ENCODE measurements around the gene TMEM41B. TPM values are rescaled to one million over a fixed set of nuclear protein-coding genes. Genes with fewer than 3 reads are reported as not detected.
"Not testable (repeated sequence)": the region's sequence is repeated elsewhere in the genome, so short reads cannot be mapped to it uniquely, and the experiment has no call there.

The TMEM41B gene
- total RNA-seq, 1 donor from 2014 or later = 43.6 TPM

- Mint-ChIP-seq H3K9me3 (ENCODE audit: unreplicated experiment) (peaks cover 2% of the 10 kb centered on the region), H3K36me3 (ENCODE audit: unreplicated experiment) (no peaks in the 10 kb centered on the region), H3K27me3 (ENCODE audit: unreplicated experiment) (peaks cover 1% of the 10 kb centered on the region), H3K4me1 (ENCODE audit: low read depth, unreplicated experiment) (peaks cover 3% of the 10 kb centered on the region), H3K27ac (ENCODE audit: unreplicated experiment) (no peak overlapping the region), H3K4me3 (ENCODE audit: unreplicated experiment) (no peak overlapping the region)
- TF ChIP-seq CTCF (IDR thresholded peaks at IDR 0.05; ENCODE audit: partially characterized antibody, unreplicated experiment) = no peak
- DNase-seq = no peak
Measured at GRCh38 chr11:9247863-9248262, 66.5 kb downstream of the TMEM41B start.

- H3K27me3 Mint-ChIP-seq (ENCODE audit: unreplicated experiment); H3K4me3 Mint-ChIP-seq (ENCODE audit: unreplicated experiment); H3K4me1 Mint-ChIP-seq (ENCODE audit: low read depth, unreplicated experiment); H3K27ac Mint-ChIP-seq (ENCODE audit: unreplicated experiment); H3K9me3 Mint-ChIP-seq (ENCODE audit: unreplicated experiment); DNase-seq; H3K36me3 Mint-ChIP-seq (ENCODE audit: unreplicated experiment): not testable (repeated sequence)
Measured at GRCh38 chr11:9236242-9236641, 78.2 kb downstream of the TMEM41B start.

- H3K9me3 Mint-ChIP-seq (ENCODE audit: unreplicated experiment) = peaks cover 1% of the 10 kb centered on the region
- H3K27ac Mint-ChIP-seq (ENCODE audit: unreplicated experiment) = no peak overlapping the region
- H3K36me3 Mint-ChIP-seq (ENCODE audit: unreplicated experiment) = peaks cover 6% of the 10 kb centered on the region
- no peak for DNase-seq
- peaks cover 12% of the 10 kb centered on the region for H3K4me1 Mint-ChIP-seq (ENCODE audit: low read depth, unreplicated experiment)
- TF ChIP-seq CTCF (IDR thresholded peaks at IDR 0.05; ENCODE audit: partially characterized antibody, unreplicated experiment) = no peak
- H3K4me3 Mint-ChIP-seq (ENCODE audit: unreplicated experiment) = no peak overlapping the region
- H3K27me3 Mint-ChIP-seq (ENCODE audit: unreplicated experiment) = peaks cover 2% of the 10 kb centered on the region
Measured at GRCh38 chr11:9232482-9232881, 81.9 kb downstream of the TMEM41B start.

GRCh38 chr11:9231848-9232177, 82.6 kb downstream of the TMEM41B start:
- peaks cover 6% of the 10 kb centered on the region for H3K36me3 Mint-ChIP-seq (ENCODE audit: unreplicated experiment)
- no peak overlapping the region for H3K27ac Mint-ChIP-seq (ENCODE audit: unreplicated experiment)
- no peak overlapping the region for H3K4me3 Mint-ChIP-seq (ENCODE audit: unreplicated experiment)
- peaks cover 1% of the 10 kb centered on the region for H3K9me3 Mint-ChIP-seq (ENCODE audit: unreplicated experiment)
- peaks cover 12% of the 10 kb centered on the region for H3K4me1 Mint-ChIP-seq (ENCODE audit: low read depth, unreplicated experiment)
- no peak for DNase-seq
- H3K27me3 Mint-ChIP-seq (ENCODE audit: unreplicated experiment) = peaks cover 2% of the 10 kb centered on the region
- no peak for TF ChIP-seq CTCF (IDR thresholded peaks at IDR 0.05; ENCODE audit: partially characterized antibody, unreplicated experiment)

Other genes with a start within 250 kb of the TMEM41B start
- gene SCUBE2, start 223.0 kb downstream of the TMEM41B start, total RNA-seq (ENCODE audit: unreplicated experiment) = 2.5 TPM
- 155 TPM for gene DENND5A, start 49.2 kb downstream of the TMEM41B start, total RNA-seq (ENCODE audit: unreplicated experiment)
- gene IPO7, start 70.1 kb upstream of the TMEM41B start, total RNA-seq (ENCODE audit: unreplicated experiment) = 72.9 TPM
- gene ZNF143, start 146.4 kb upstream of the TMEM41B start, total RNA-seq (ENCODE audit: unreplicated experiment) = 28.2 TPM

All from glutamatergic neuron (in vitro differentiated cells).